Measurements from ENCODE around the gene GMPPA.

Gene GMPPA

GRCh38 chr2:219522111-219523030 lies 23.7 kb downstream of the GMPPA start:
- DNase-seq = no peak

- DNase-seq = no peak
Observed at GRCh38 chr2:219523031-219523671, 24.5 kb downstream of the GMPPA start.

- DNase-seq = no peak
Observed at GRCh38 chr2:219524817-219525216, 26.1 kb downstream of the GMPPA start.

- no peak for DNase-seq
Observed at GRCh38 chr2:219525533-219526232, 27.0 kb downstream of the GMPPA start.

- DNase-seq = no peak
Observed at GRCh38 chr2:219526320-219527075, 27.8 kb downstream of the GMPPA start.

- no peak for DNase-seq
Observed at GRCh38 chr2:219527076-219527394, 28.3 kb downstream of the GMPPA start.

- DNase-seq = no peak
Observed at GRCh38 chr2:219527472-219527871, 28.8 kb downstream of the GMPPA start.

GRCh38 chr2:219530048-219530963 lies 31.6 kb downstream of the GMPPA start:
- DNase-seq = peak; percentile 81

GRCh38 chr2:219531639-219532377 lies 33.1 kb downstream of the GMPPA start:
- no peak for DNase-seq

- DNase-seq = no peak
Observed at GRCh38 chr2:219532378-219532649, 33.6 kb downstream of the GMPPA start.

- no peak for DNase-seq
Observed at GRCh38 chr2:219533930-219534661, 35.4 kb downstream of the GMPPA start.

- DNase-seq = no peak
Observed at GRCh38 chr2:219536425-219536824, 37.7 kb downstream of the GMPPA start.

GRCh38 chr2:219536967-219537366 lies 38.3 kb downstream of the GMPPA start:
- DNase-seq = no peak

- no peak for DNase-seq
Observed at GRCh38 chr2:219537657-219538488, 39.2 kb downstream of the GMPPA start.

- DNase-seq = no peak
Observed at GRCh38 chr2:219538504-219538951, 39.8 kb downstream of the GMPPA start.

GRCh38 chr2:219538956-219539788 lies 40.5 kb downstream of the GMPPA start:
- DNase-seq = no peak

GRCh38 chr2:219539926-219540678 lies 41.4 kb downstream of the GMPPA start:
- no peak for DNase-seq
